Kidney (tissue), 14 donors: ENCODE results near the gene FHOD3. TPM values are rescaled to one million over a fixed set of nuclear protein-coding genes. Genes with fewer than 3 reads are reported as not detected.

ENCODE experiments used
- DNase-seq, 5 donors: peaks; one replicate each; pipeline ENCODE4 v3.0.0-alpha.2; 2013 to 2020
- FAIRE-seq: peaks from 2 replicates; lab custom pipeline; 2012; peaks lifted over from hg19 to GRCh38; lab: Jason Lieb, UNC
- H3K27ac ChIP-seq, 2 donors: one replicate each; pipeline ENCODE4 v1.7.0; 2013; ENCODE audit warnings: low read depth in 2 of 2, low read length in 2 of 2, inconsistent platforms in 1 of 2
- H3K27me3 ChIP-seq: one replicate; pipeline ENCODE4 v1.7.1; 2013; ENCODE audit warnings: low read length, inconsistent platforms; ENCODE audit not compliant: control insufficient read depth, insufficient read depth
- H3K36me3 ChIP-seq, 3 donors: one replicate each; pipeline versions ENCODE4 v1.7.0 to v1.7.1; 2013; ENCODE audit warnings: low read length in 3 of 3, control low read depth in 1 of 3, inconsistent platforms in 1 of 3; ENCODE audit not compliant: insufficient read depth in 3 of 3, control insufficient read depth in 2 of 3
- H3K4me1 ChIP-seq, 3 donors: one replicate each; pipeline versions ENCODE4 v1.7.0 to v1.7.1; 2013; ENCODE audit warnings: low read length in 3 of 3, inconsistent platforms in 1 of 3, low read depth in 1 of 3; ENCODE audit not compliant: control insufficient read depth in 2 of 3, insufficient read depth in 2 of 3
- H3K4me3 ChIP-seq, 3 donors: one replicate each; pipeline versions ENCODE4 v1.7.0 to v1.8.1; 2013; ENCODE audit warnings: low read length in 3 of 3, control low read depth in 1 of 3, inconsistent platforms in 1 of 3
- H3K9ac ChIP-seq, 3 donors: one replicate each; pipeline versions ENCODE4 v1.7.0 to v1.7.1; 2013; ENCODE audit warnings: low read length in 3 of 3, control low read depth in 1 of 3, inconsistent platforms in 1 of 3
- H3K9me3 ChIP-seq, 3 donors: one replicate each; pipeline versions ENCODE4 v1.7.0 to v1.7.1; 2013; ENCODE audit warnings: low read length in 3 of 3, control low read depth in 1 of 3, inconsistent platforms in 1 of 3; ENCODE audit not compliant: control insufficient read depth in 2 of 3, insufficient read depth in 1 of 3
- CTCF ChIP-seq: IDR thresholded peaks from 3 replicates; pipeline ENCODE4 v1.5.1; 2012; ENCODE audit warnings: mild to moderate bottlenecking, moderate library complexity, borderline replicate concordance; ENCODE audit not compliant: insufficient read depth; ENCODE audit errors: extremely low read depth
- intact Hi-C: fragments of 100-400 bp; cut with DNase I; formaldehyde crosslinking; loops from one replicate; pipeline ENCODE4 v1.11.1; 2022
- polyA plus RNA-seq: library from polyadenylated mRNA; stranded (reverse); fragments of 350-450 nt; fragmentation: Illumina TruSeq; extraction: RNeasy Lipid Tissue Mini Kit (QIAGEN cat#74804); gene quantifications from one replicate; pipeline ENCODE4 v1.2.3, GENCODE V29; 2014; ENCODE audit warnings: low read depth, low replicate concordance; ENCODE audit not compliant: insufficient read depth
- total RNA-seq: library from RNA; stranded (reverse); fragmentation: NEBNext Ultra II Directional; extraction: Animal tissue kit (Norgen Biotek cat#: 25700); gene quantifications from one replicate; pipeline ENCODE4 v1.2.1, GENCODE V29; 2021
- donor health status: control.
- donor health status: control.
- donor health status: control.
- donor health status: control.
- donor health status: control.
- donor health status: DM: yes; HTN: yes; CAD: no.
- donor health status: Normal renal cell carcinoma (clear cell type).

Gene FHOD3
- total and polyA plus RNA-seq, 2 donors from 2014 or later = 21.5 to 28.0 TPM

DNA sequence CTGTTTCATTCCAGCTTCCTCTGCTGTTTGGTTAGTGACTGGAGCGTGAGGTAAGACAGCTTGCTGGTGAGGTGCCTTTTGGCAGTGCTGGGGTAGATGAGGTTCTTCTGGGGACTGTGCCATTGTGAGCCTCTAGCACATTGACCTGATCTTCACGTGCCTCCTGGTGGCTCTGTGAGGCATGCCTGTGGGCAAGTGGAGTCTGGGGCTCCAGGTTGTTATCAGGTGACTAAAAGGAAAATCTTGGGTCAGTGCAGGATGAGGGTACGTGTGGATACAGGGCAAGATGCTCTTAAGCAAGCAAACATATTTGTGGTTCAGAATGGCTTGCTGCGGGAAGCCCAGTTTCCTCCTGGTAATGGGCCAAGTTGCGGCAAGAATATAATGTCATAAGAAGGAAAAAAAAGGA lies 75.4 kb downstream of the FHOD3 start:
- Histone ChIP-seq H3K9me3 (no peaks in the 10 kb centered on the region), H3K4me1 (peaks cover 0 to 11% (median 8%) of the 10 kb centered on the region in 3 donors), H3K9ac (no peak overlapping the region), H3K27me3 (no peaks in the 10 kb centered on the region), H3K36me3 (no peaks in the 10 kb centered on the region), H3K4me3 (no peak overlapping the region), H3K27ac (no peak overlapping the region)
- FAIRE-seq (no peak), DNase-seq (no peak)
- intact Hi-C loops = no loop called here
- TF ChIP-seq CTCF = no peak

DNA sequence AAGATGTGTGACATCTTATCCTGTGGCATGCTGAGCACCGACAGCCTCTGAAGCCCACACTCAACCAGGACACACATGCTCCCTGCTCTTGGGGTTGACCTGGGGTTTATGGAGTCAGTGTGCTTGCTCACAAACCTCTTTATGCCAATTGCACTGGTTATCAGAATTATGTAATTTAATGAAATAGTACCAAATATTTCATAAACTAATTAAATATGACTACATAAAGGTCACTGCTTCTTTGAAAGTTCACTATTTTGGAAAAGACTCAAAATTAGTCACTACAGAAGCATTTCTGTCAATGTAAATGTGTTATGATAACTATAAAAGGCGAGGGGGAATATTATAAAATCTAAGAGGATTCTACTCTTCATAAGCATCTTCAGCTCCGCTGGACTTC lies 76.7 kb downstream of the FHOD3 start:
- Histone ChIP-seq H3K9me3 (no peaks in the 10 kb centered on the region), H3K27ac (no peak overlapping the region), H3K9ac (no peak overlapping the region), H3K4me3 (no peak overlapping the region), H3K27me3 (no peaks in the 10 kb centered on the region), H3K4me1 (peaks cover 0 to 11% (median 8%) of the 10 kb centered on the region in 3 donors), H3K36me3 (no peaks in the 10 kb centered on the region)
- intact Hi-C loops = no loop called here
- DNase-seq (no peak), FAIRE-seq (no peak)
- TF ChIP-seq CTCF = no peak

- Histone ChIP-seq H3K9ac (no peak overlapping the region), H3K4me1 (peaks cover 0 to 11% (median 8%) of the 10 kb centered on the region in 3 donors), H3K4me3 (no peak overlapping the region), H3K27me3 (no peaks in the 10 kb centered on the region), H3K36me3 (no peaks in the 10 kb centered on the region), H3K9me3 (no peaks in the 10 kb centered on the region), H3K27ac (no peak overlapping the region)
- FAIRE-seq = no peak
- no peak for DNase-seq
- intact Hi-C loops = no loop called here
- no peak for TF ChIP-seq CTCF
These were observed 77.6 kb downstream of the FHOD3 start for GRCh38 chr18:36375118-36375517.

GRCh38 chr18:36376361-36376760 lies 78.8 kb downstream of the FHOD3 start:
- intact Hi-C loops = no loop called here
- Histone ChIP-seq H3K4me3 (no peak overlapping the region), H3K9ac (no peak overlapping the region), H3K27me3 (no peaks in the 10 kb centered on the region), H3K4me1 (peaks cover 0 to 16% (median 12%) of the 10 kb centered on the region in 3 donors), H3K36me3 (no peaks in the 10 kb centered on the region), H3K9me3 (no peaks in the 10 kb centered on the region), H3K27ac (no peak overlapping the region)
- TF ChIP-seq CTCF = no peak
- DNase-seq = no peak
- no peak for FAIRE-seq
